Sigmoid colon (tissue), 7 donors: Measurements from ENCODE around the gene ROR1. TPM values are rescaled to one million over a fixed set of nuclear protein-coding genes. Genes with fewer than 3 reads are reported as not detected.

Source experiments
- DNase-seq: peaks from one replicate; pipeline ENCODE4 v3.0.0-alpha.2; 2019
- H3K27ac ChIP-seq, 4 donors: fragments of 200-600 bp; sonication (generic); one replicate each; pipeline ENCODE4 v1.5.1; 2016 to 2019; ENCODE audit warnings: mild to moderate bottlenecking in 1 of 4
- H3K27me3 ChIP-seq, 3 donors: fragments of 200-600 bp; sonication (generic); one replicate each; pipeline ENCODE4 v1.5.1; 2019; ENCODE audit warnings: mild to moderate bottlenecking in 1 of 3
- H3K36me3 ChIP-seq, 4 donors: fragments of 200-600 bp; sonication (generic); one replicate each; pipeline ENCODE4 v1.5.1; 2016 to 2019
- H3K4me1 ChIP-seq, 4 donors: fragments of 200-600 bp; sonication (generic); one replicate each; pipeline ENCODE4 v1.5.1; 2017 to 2019
- H3K4me3 ChIP-seq, 4 donors: fragments of 200-600 bp; sonication (generic); one replicate each; pipeline ENCODE4 v1.5.1; 2017 to 2019; ENCODE audit warnings: mild to moderate bottlenecking in 2 of 4, moderate library complexity in 1 of 4
- H3K9me3 ChIP-seq, 4 donors: fragments of 200-600 bp in 3 of 4; sonication (generic) in 3 of 4; one replicate each; pipeline versions ENCODE4 v1.5.1 to v1.6.1; 2013 to 2019
- CTCF ChIP-seq, 4 experiments: fragments of 450-650 bp in 3 of 4; fragments of 200-600 bp in 1 of 4; IDR thresholded peaks; one replicate each; pipeline ENCODE4 v1.5.1; 2016 to 2019; ENCODE audit warnings: antibody characterized with exemption in 4 of 4, mild to moderate bottlenecking in 3 of 4, moderate library complexity in 2 of 4
- EP300 ChIP-seq, 4 donors: sonication (generic); formaldehyde crosslinking; IDR thresholded peaks; one replicate each; pipeline ENCODE4 v1.6.1; 2017; ENCODE audit warnings: antibody characterized with exemption in 4 of 4
- POLR2A ChIP-seq, 2 donors: fragments of 450-650 bp; IDR thresholded peaks; one replicate each; pipeline ENCODE4 v1.6.1; 2016; ENCODE audit warnings: antibody characterized with exemption in 2 of 2, mild to moderate bottlenecking in 2 of 2, moderate library complexity in 2 of 2
- POLR2AphosphoS5 ChIP-seq, 4 donors: sonication (generic); formaldehyde crosslinking; IDR thresholded peaks; one replicate each; pipeline ENCODE4 v1.6.1; 2017; ENCODE audit warnings: antibody characterized with exemption in 4 of 4
- WGBS, 2 donors: extraction: QIAGEN DNeasy Blood & Tissue Kit; methylation state at CpG; one replicate each; pipeline ENCODE4 v1.1.7; 2013; 5-methylcytosine and 5-hydroxymethylcytosine counted together
- intact Hi-C: fragments of 100-400 bp; cut with DNase I; formaldehyde crosslinking; loops from one replicate; pipeline ENCODE4 v1.15.1; 2023
- polyA plus RNA-seq, 3 donors: library from polyadenylated mRNA; stranded (reverse); fragments of 200-250 nt; gene quantifications; one replicate each; pipeline ENCODE4 v1.2.3, GENCODE V29; 2013
- total RNA-seq, 4 donors: library from RNA; depleted of rRNA; stranded (reverse); fragments of >200 nt; gene quantifications; one replicate each; pipeline ENCODE4 v1.1.0, GENCODE V29; 2016
- donor health status: healthy with polysubstance abuse.
- donor health status: Bipolar disorder and iron deficiency.
- donor health status: healthy.

The ROR1 gene
- total and polyA plus RNA-seq, 7 donors: under 0.01 to 37.1 (median 27.3) TPM

GRCh38 chr1:63731117-63732043 lies 42.4 kb upstream of the ROR1 start:
- H3K4me3 ChIP-seq: no peak overlapping the region
- WGBS, 2 donors: 35 to 58% methylated on average over 9 of the region's 9 CpGs
- intact Hi-C loops: no loop called here

GRCh38 chr1:63732666-63733065 lies 41.2 kb upstream of the ROR1 start:
- Histone ChIP-seq H3K9me3 (no peaks in the 10 kb centered on the region), H3K27ac (peak overlapping the region in 2 of 4 donors; percentile 13 to 46), H3K4me1 (peaks cover 0 to 25% (median 10%) of the 10 kb centered on the region in 4 donors), H3K27me3 (no peaks in the 10 kb centered on the region), H3K36me3 (no peaks in the 10 kb centered on the region), H3K4me3 (no peak overlapping the region)
- intact Hi-C loops: no loop called here
- WGBS, 2 donors: 84 to 86% methylated on average over 1 of the region's 1 CpG
- no peak for DNase-seq
- TF ChIP-seq POLR2A (IDR thresholded peaks at IDR 0.05) (no peak), CTCF (IDR thresholded peaks at IDR 0.05) (no peak), POLR2AphosphoS5 (IDR thresholded peaks at IDR 0.05) (no peak), EP300 (IDR thresholded peaks at IDR 0.05) (no peak)

More at GRCh38 chr1:63731117-63732043, 42.4 kb upstream of the ROR1 start:
- H3K36me3 ChIP-seq: no peaks in the 10 kb centered on the region
- peak overlapping the region in 2 of 4 donors; percentile 8 to 46 for H3K27ac ChIP-seq
- H3K4me1 ChIP-seq: peaks cover 0 to 25% (median 10%) of the 10 kb centered on the region in 4 donors
- no peaks in the 10 kb centered on the region for H3K9me3 ChIP-seq
- peak in 2 of 4 donors; percentile 37 to 42 for TF ChIP-seq POLR2AphosphoS5 (IDR thresholded peaks at IDR 0.05)
- TF ChIP-seq EP300 (IDR thresholded peaks at IDR 0.05): no peak
- no peak for DNase-seq
- H3K27me3 ChIP-seq: no peaks in the 10 kb centered on the region

- WGBS, 2 donors: 86 to 89% methylated on average over 1 of the region's 1 CpG
- H3K9me3 ChIP-seq: no peaks in the 10 kb centered on the region
- intact Hi-C loops: no loop called here
- no peaks in the 10 kb centered on the region for H3K27me3 ChIP-seq
- no peak for DNase-seq
- H3K36me3 ChIP-seq: no peaks in the 10 kb centered on the region
- no peaks in the 10 kb centered on the region for H3K4me1 ChIP-seq
- TF ChIP-seq CTCF (IDR thresholded peaks at IDR 0.05) (no peak), POLR2AphosphoS5 (IDR thresholded peaks at IDR 0.05) (no peak), EP300 (IDR thresholded peaks at IDR 0.05) (no peak)
- H3K4me3 ChIP-seq: no peak overlapping the region
- H3K27ac ChIP-seq: no peak overlapping the region
These were observed 35.0 kb upstream of the ROR1 start for GRCh38 chr1:63738772-63739171.

- H3K27me3 ChIP-seq: no peaks in the 10 kb centered on the region
- H3K4me1 ChIP-seq: no peaks in the 10 kb centered on the region
- intact Hi-C loops: no loop called here
- WGBS, 2 donors: 78 to 83% methylated on average over 2 of the region's 2 CpGs
- H3K4me3 ChIP-seq: no peak overlapping the region
- no peak for DNase-seq
- H3K36me3 ChIP-seq: no peaks in the 10 kb centered on the region
- TF ChIP-seq EP300 (IDR thresholded peaks at IDR 0.05) (no peak), POLR2AphosphoS5 (IDR thresholded peaks at IDR 0.05) (no peak), CTCF (IDR thresholded peaks at IDR 0.05) (no peak), POLR2A (IDR thresholded peaks at IDR 0.05) (no peak)
- no peak overlapping the region for H3K27ac ChIP-seq
- no peaks in the 10 kb centered on the region for H3K9me3 ChIP-seq
These were observed 34.4 kb upstream of the ROR1 start for GRCh38 chr1:63739452-63739851.

DNA sequence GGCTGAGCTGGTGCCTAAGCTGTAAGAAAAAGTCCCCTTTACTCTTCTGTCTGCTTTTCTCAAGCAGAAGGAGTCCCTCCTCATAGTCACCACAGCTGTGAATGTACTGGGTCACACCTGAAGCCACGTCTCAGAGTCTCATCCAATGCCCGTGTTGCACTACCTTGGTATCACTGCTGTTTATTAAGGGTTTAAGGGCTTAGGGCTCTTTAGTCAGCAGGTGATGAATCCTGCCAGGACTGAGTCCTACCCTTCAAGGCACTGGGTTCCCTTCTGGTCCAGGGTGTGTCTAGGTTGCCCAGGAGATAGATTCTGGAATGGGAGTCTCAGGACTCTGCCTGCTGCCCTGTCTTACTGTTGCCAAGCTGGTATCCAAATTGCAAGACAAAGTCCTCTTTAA lies 33.4 kb upstream of the ROR1 start:
- Histone ChIP-seq H3K27me3 (no peaks in the 10 kb centered on the region), H3K4me1 (no peaks in the 10 kb centered on the region), H3K27ac (no peak overlapping the region), H3K36me3 (no peaks in the 10 kb centered on the region), H3K4me3 (no peak overlapping the region), H3K9me3 (no peaks in the 10 kb centered on the region)
- intact Hi-C loops: no loop called here
- WGBS, 2 donors: 93 to 97% methylated on average over 2 of the region's 2 CpGs
- TF ChIP-seq POLR2AphosphoS5 (IDR thresholded peaks at IDR 0.05) (no peak), CTCF (IDR thresholded peaks at IDR 0.05) (no peak), EP300 (IDR thresholded peaks at IDR 0.05) (no peak), POLR2A (IDR thresholded peaks at IDR 0.05) (no peak)
- DNase-seq: no peak
